PC-9 (cell line): ENCODE results near the gene BTBD16. TPM values are rescaled to one million over a fixed set of nuclear protein-coding genes. Genes with fewer than 3 reads are reported as not detected.

ENCODE experiments used
- BruUV-seq: library from RNA; stranded (reverse); fragments of 400-500 nt; replicated peaks from 2 replicates; lab custom pipeline; 2021; lab: Mats Ljungman, UMichigan
- CTCF ChIA-PET: fragments of 300-600 bp; sonication (Branson Sonifier 250); formaldehyde crosslinking; loops from one replicate; lab custom pipeline; 2022; ENCODE audit warnings: antibody characterized with exemption; lab: Charles Lee
- POLR2A ChIA-PET: fragments of 300-600 bp; sonication (Branson Sonifier 250); formaldehyde crosslinking; loops from one replicate; lab custom pipeline; 2022; ENCODE audit warnings: antibody characterized with exemption; ENCODE audit not compliant: unreplicated experiment; lab: Charles Lee
- DNase-seq, 2 experiments: peaks; one replicate each; pipeline versions ENCODE4 v3.0.0 to v3.0.0-alpha.2; 2015 to 2022; ENCODE audit warnings: mixed read lengths in 1 of 2
- H2AFZ ChIP-seq: fragments of 200-600 bp; sonication (generic); 2 replicates; pipeline ENCODE4 v1.8.1; 2017; ENCODE audit warnings: antibody characterized with exemption
- H3F3A ChIP-seq: fragments of 200-600 bp; sonication (generic); 2 replicates; pipeline ENCODE4 v1.8.1; 2017; ENCODE audit warnings: antibody characterized with exemption, mild to moderate bottlenecking, low read depth; ENCODE audit not compliant: insufficient read depth
- H3K27ac ChIP-seq: fragments of 200-600 bp; sonication (generic); 2 replicates; pipeline ENCODE4 v1.6.1; 2016; ENCODE audit warnings: mixed run types
- H3K27me3 ChIP-seq: fragments of 200-600 bp; sonication (generic); 2 replicates; pipeline ENCODE4 v1.6.1; 2016; ENCODE audit warnings: low read depth, mixed run types; ENCODE audit not compliant: insufficient read depth
- H3K36me3 ChIP-seq: fragments of 200-600 bp; sonication (generic); 2 replicates; pipeline ENCODE4 v1.6.1; 2016; ENCODE audit warnings: low read depth, mixed run types
- H3K4me1 ChIP-seq: fragments of 200-600 bp; sonication (generic); replicated peaks from 2 replicates; pipeline ENCODE4 v1.6.1; 2016; ENCODE audit warnings: mixed run types; ENCODE audit not compliant: insufficient read depth
- H3K4me2 ChIP-seq: fragments of 200-600 bp; sonication (generic); 2 replicates; pipeline ENCODE4 v1.6.1; 2017; ENCODE audit warnings: mixed run types
- H3K4me3 ChIP-seq: fragments of 200-600 bp; sonication (generic); 2 replicates; pipeline ENCODE4 v1.6.1; 2016; ENCODE audit warnings: mixed run types
- H3K79me2 ChIP-seq: fragments of 200-600 bp; sonication (generic); 2 replicates; pipeline ENCODE4 v1.6.1; 2017; ENCODE audit warnings: low read depth, mixed run types
- H3K9me2 ChIP-seq: fragments of 200-600 bp; sonication (generic); 2 replicates; pipeline ENCODE4 v1.8.1; 2017; ENCODE audit warnings: mild to moderate bottlenecking; ENCODE audit not compliant: insufficient read depth
- H3K9me3 ChIP-seq: fragments of 200-600 bp; sonication (generic); 2 replicates; pipeline ENCODE4 v1.8.1; 2016; ENCODE audit warnings: low read depth; ENCODE audit not compliant: insufficient read depth
- H4K20me1 ChIP-seq: fragments of 200-600 bp; sonication (generic); 2 replicates; pipeline ENCODE4 v1.8.1; 2017; ENCODE audit not compliant: insufficient read depth
- EZH2 ChIP-seq: fragments of 200-600 bp; sonication (generic); IDR thresholded peaks from 2 replicates; pipeline ENCODE4 v1.8.0; 2017; ENCODE audit warnings: antibody characterized with exemption, low read depth
- intact Hi-C: fragments of 100-400 bp; cut with micrococcal nuclease; formaldehyde crosslinking; loops from one replicate; pipeline ENCODE4 v1.10.0; 2022; ENCODE audit not compliant: unreplicated experiment
- total RNA-seq: library from RNA; stranded (reverse); gene quantifications from 2 replicates; pipeline ENCODE4 v1.2.3, GENCODE V29; 2021
- TF ChIP-seq, protein P1 (sequence below): fragments of 200-600 bp; sonication (generic); conservative IDR thresholded peaks from 2 replicates; pipeline ENCODE4 v1.6.1; 2017; ENCODE audit warnings: mixed run types, antibody characterized with exemption, mild to moderate bottlenecking, moderate library complexity

Gene BTBD16
- total RNA-seq, 1 experiment from 2014 or later = 0.37 TPM

DNA sequence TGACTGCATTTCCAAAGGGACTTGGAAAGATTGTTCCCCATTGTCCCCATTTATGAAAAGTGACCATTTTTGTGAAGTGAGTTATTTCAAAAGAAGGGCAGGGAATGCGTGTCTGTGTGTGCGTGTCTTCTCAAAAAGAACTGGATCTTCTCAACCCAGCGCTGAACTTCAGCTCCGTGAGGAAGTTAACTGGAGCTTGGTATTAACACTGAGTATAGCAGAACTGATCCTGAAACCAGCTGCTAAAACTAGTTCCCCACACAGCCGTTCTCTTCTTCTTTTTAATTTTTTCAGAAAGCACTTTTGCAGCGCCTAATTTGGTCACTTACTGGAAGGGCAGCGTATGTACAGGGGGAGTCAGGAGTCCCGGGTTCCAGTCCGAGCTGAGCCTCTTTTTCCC is 57.6 kb downstream of the BTBD16 start:
- Histone ChIP-seq H3F3A (no peaks in the 10 kb centered on the region), H3K9me2 (no peaks in the 10 kb centered on the region), H3K4me1 (no peaks in the 10 kb centered on the region), H3K36me3 (no peaks in the 10 kb centered on the region), H3K4me2 (no peak overlapping the region), H4K20me1 (no peaks in the 10 kb centered on the region), H3K79me2 (no peaks in the 10 kb centered on the region), H2AFZ (no peak overlapping the region), H3K27me3 (no peaks in the 10 kb centered on the region), H3K9me3 (no peaks in the 10 kb centered on the region), H3K4me3 (no peak overlapping the region), H3K27ac (no peak overlapping the region)
- no TSS peak for BruUV-seq
- ChIA-PET CTCF (no interaction called here), POLR2A (no interaction called here)
- intact Hi-C loops = no loop called here
- no peak for DNase-seq
- no peak for TF ChIP-seq EZH2
- TF ChIP-seq, protein P1, sequence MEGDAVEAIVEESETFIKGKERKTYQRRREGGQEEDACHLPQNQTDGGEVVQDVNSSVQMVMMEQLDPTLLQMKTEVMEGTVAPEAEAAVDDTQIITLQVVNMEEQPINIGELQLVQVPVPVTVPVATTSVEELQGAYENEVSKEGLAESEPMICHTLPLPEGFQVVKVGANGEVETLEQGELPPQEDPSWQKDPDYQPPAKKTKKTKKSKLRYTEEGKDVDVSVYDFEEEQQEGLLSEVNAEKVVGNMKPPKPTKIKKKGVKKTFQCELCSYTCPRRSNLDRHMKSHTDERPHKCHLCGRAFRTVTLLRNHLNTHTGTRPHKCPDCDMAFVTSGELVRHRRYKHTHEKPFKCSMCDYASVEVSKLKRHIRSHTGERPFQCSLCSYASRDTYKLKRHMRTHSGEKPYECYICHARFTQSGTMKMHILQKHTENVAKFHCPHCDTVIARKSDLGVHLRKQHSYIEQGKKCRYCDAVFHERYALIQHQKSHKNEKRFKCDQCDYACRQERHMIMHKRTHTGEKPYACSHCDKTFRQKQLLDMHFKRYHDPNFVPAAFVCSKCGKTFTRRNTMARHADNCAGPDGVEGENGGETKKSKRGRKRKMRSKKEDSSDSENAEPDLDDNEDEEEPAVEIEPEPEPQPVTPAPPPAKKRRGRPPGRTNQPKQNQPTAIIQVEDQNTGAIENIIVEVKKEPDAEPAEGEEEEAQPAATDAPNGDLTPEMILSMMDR = no peak

DNA sequence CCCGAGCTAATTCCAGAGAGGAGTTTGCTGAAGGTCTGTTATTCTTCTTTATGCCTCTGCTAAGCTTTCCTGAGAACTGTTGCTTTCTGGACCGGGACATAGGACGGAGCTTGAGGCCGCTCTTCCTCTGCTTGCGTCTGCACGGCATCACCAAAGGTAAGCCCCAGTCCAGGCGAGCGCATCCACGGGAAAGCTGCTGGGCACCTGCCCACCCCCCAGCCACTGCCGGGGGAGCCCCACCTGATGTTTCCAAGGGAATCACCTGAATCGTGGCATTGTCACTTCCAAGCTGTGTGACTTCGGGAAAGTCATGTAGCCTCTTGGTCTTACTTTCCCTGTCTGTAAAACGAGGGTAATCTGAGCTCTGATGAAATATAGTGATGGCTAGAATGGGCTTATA is 58.3 kb downstream of the BTBD16 start:
- H3K79me2 ChIP-seq = no peaks in the 10 kb centered on the region
- no peaks in the 10 kb centered on the region for H3K9me2 ChIP-seq
- ChIA-PET CTCF (interaction anchor here (0.6 kb wide), 1 partner anchor 839 kb away, joined by 4 read pairs; no protein-coding TSS in a partner anchor), POLR2A (no interaction called here)
- no peak for TF ChIP-seq EZH2
- TF ChIP-seq, protein P1 = no peak
- no peaks in the 10 kb centered on the region for H3K9me3 ChIP-seq
- H3K4me2 ChIP-seq = no peak overlapping the region
- H2AFZ ChIP-seq = no peak overlapping the region
- no peak overlapping the region for H3K27ac ChIP-seq
- no TSS peak for BruUV-seq
- H3K4me1 ChIP-seq = no peaks in the 10 kb centered on the region
- H4K20me1 ChIP-seq = no peaks in the 10 kb centered on the region
- H3K4me3 ChIP-seq = no peak overlapping the region
- no peaks in the 10 kb centered on the region for H3K27me3 ChIP-seq
- no peaks in the 10 kb centered on the region for H3K36me3 ChIP-seq
- intact Hi-C loops = no loop called here
- DNase-seq = no peak
- H3F3A ChIP-seq = no peaks in the 10 kb centered on the region

DNA sequence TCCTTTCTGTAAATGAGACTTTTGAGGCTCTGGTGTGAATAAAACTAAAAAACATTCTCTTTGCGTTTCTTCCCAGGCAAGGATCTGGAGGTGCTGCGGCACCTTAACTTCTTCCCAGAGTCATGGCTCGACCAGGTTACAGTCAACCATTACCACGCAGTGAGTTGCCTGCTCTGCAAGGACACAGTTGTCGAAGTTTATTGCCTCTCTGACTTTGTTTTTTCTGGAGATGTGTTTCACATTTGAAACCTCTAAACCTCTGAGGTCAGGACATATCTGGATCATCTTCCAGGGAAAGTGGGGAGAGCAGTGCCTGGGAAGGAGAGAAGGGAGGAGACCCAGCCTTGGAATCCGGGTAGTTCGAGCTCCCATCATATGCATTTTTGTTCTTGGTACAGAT is 60.0 kb downstream of the BTBD16 start:
- H3K36me3 ChIP-seq = no peaks in the 10 kb centered on the region
- BruUV-seq = no TSS peak
- no peak for TF ChIP-seq EZH2
- TF ChIP-seq, protein P1 = no peak
- no peak overlapping the region for H3K4me2 ChIP-seq
- H3K4me1 ChIP-seq = no peaks in the 10 kb centered on the region
- H3K9me3 ChIP-seq = no peaks in the 10 kb centered on the region
- POLR2A ChIA-PET = no interaction called here
- intact Hi-C loops = no loop called here
- H3F3A ChIP-seq = no peaks in the 10 kb centered on the region
- no peak overlapping the region for H3K27ac ChIP-seq
- no peak for DNase-seq
- no peak overlapping the region for H2AFZ ChIP-seq
- H3K4me3 ChIP-seq = no peak overlapping the region
- CTCF ChIA-PET = no interaction called here
- no peaks in the 10 kb centered on the region for H3K27me3 ChIP-seq
- H4K20me1 ChIP-seq = no peaks in the 10 kb centered on the region
- no peaks in the 10 kb centered on the region for H3K79me2 ChIP-seq
- no peaks in the 10 kb centered on the region for H3K9me2 ChIP-seq
